ENCODE data around the gene NOTCH2. TPM values are rescaled to one million over a fixed set of nuclear protein-coding genes. Genes with fewer than 3 reads are reported as not detected.
"Not testable (repeated sequence)": the region's sequence is repeated elsewhere in the genome, so short reads cannot be mapped to it uniquely, and the experiment has no call there.

Gene NOTCH2
- total and polyA plus RNA-seq, 2 donors (not counting 1 experiment from before 2014, with no cell fraction given), result 32.1 to 184 TPM

DNA sequence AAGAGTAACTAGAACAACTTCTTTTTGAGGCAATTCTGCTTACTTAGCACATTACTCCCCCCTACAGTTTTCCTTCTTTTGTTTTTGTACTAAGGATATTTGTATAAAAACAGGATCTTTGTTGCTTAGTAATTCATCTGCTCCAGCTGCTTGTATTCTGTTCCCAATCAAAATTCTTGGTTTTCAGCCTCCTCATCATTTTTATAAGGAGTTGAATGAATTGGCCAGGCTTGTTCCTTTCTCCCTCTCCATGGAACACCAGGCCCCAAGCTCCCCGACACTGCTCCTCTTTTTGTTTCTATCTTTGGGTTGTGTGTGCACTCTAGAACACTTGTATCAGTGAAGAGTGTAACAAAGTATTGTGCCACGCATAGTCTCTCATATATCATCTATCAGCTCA, 73.5 kb downstream of the NOTCH2 start:
- ATAC-seq (ENCODE audit: low read depth); H3K9ac ChIP-seq (ENCODE audit: low read length); H3K4me1 Mint-ChIP-seq; POLR2A ChIA-PET; H3K4me3 ChIP-seq (ENCODE audit: control extremely low read depth in 1 of 5, extremely low read depth in 1 of 5, insufficient read depth in 1 of 5, low read depth in 2 of 5, low read length in 4 of 5); CTCF ChIA-PET; H3K9me3 ChIP-seq (ENCODE audit: control extremely low read depth in 1 of 3, control insufficient read depth in 2 of 3, insufficient read depth in 1 of 3, low read length in 2 of 3); DNase-seq; H3K79me2 ChIP-seq (ENCODE audit: control insufficient read depth, insufficient read depth, low read length); H3K27ac ChIP-seq (ENCODE audit: low read length in 2 of 2); H3K4me3 Mint-ChIP-seq; H3K27ac Mint-ChIP-seq; H3K9me3 Mint-ChIP-seq (ENCODE audit: insufficient read depth); H2AFZ ChIP-seq (ENCODE audit: insufficient read depth, low read depth, low read length, poor library complexity, severe bottlenecking); H4K20me1 ChIP-seq (ENCODE audit: control insufficient read depth, insufficient read depth, low read length, poor library complexity, severe bottlenecking); H3K4me1 ChIP-seq (ENCODE audit: control insufficient read depth in 2 of 2, insufficient read depth in 2 of 2, low read length in 2 of 2); H3K36me3 ChIP-seq (replicated peaks in 1 of 2; ENCODE audit: control extremely low read depth in 1 of 2, control insufficient read depth in 1 of 2, extremely low read depth in 1 of 2, insufficient read depth in 2 of 2, low read length in 1 of 2); H3K4me2 ChIP-seq (replicated peaks; ENCODE audit: low read depth, low read length, poor library complexity, severe bottlenecking); H3K27me3 Mint-ChIP-seq; H3K27me3 ChIP-seq (replicated peaks in 1 of 4; ENCODE audit: control extremely low read depth in 1 of 4, control insufficient read depth in 3 of 4, insufficient read depth in 4 of 4, low read length in 3 of 4); intact Hi-C loops (cut with micrococcal nuclease): not testable (repeated sequence)
- WGBS (ENCODE audit: insufficient coverage), result no CpG with 5 or more reads among the region's 2 CpGs

DNA sequence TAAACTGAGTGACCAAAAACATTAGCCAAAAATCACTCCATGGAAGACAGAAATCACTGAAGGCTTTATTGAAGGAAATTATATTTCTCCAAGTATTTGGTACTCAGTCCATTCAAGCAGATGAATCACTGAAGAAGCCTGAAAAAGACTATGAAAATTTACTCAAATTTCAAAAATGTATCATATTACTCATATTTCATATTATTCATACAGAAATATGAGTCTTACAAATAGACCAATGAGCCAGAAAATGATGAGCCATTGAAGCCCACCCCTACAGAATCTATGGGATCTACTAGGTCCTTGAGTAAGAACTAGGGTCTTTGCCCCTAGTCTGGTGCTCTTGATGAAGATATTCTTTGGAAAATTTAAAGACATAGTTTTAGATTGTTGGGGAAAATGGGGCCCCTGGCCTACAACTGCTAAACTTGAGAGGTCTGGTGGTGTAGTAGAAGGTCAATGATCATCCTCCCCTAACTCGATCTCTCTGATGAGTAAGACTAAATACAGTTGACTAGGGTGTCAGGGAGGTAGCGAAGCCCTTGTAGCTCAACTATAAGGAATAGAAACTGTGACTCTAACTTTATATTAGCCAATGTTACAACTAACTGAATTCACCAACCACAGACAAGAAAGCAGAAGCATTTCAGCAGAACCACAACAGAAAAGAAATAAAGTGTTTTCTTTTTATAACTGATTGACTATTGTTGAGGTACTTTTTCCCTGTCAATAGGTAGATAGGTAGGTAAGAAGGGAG, 81.0 kb downstream of the NOTCH2 start:
- peaks cover 35% of the 10 kb centered on the region for H3K79me2 ChIP-seq (ENCODE audit: control insufficient read depth, insufficient read depth, low read length)
- Mint-ChIP-seq H3K4me3 (peak overlapping the region; percentile 20), H3K27me3 (no peaks in the 10 kb centered on the region), H3K4me1 (peaks cover 26% of the 10 kb centered on the region), H3K27ac (peak overlapping the region; percentile 16), H3K9me3 (ENCODE audit: insufficient read depth) (no peaks in the 10 kb centered on the region)
- ChIA-PET POLR2A (no interaction called here), CTCF (interaction anchor here (0.6 to 1.2 kb wide), 2 partner anchors 15 to 30 kb away, joined by 3 read pairs; no protein-coding TSS in a partner anchor)
- no peak overlapping the region for H3K4me3 ChIP-seq (ENCODE audit: control extremely low read depth in 1 of 5, extremely low read depth in 1 of 5, insufficient read depth in 1 of 5, low read depth in 2 of 5, low read length in 4 of 5)
- peaks cover 30% of the 10 kb centered on the region for H4K20me1 ChIP-seq (ENCODE audit: control insufficient read depth, insufficient read depth, low read length, poor library complexity, severe bottlenecking)
- WGBS (ENCODE audit: insufficient coverage), result no CpG with 5 or more reads among the region's 2 CpGs
- peak overlapping the region; percentile 34 for H3K4me2 ChIP-seq (replicated peaks; ENCODE audit: low read depth, low read length, poor library complexity, severe bottlenecking)
- H3K27me3 ChIP-seq (replicated peaks in 1 of 4; ENCODE audit: control extremely low read depth in 1 of 4, control insufficient read depth in 3 of 4, insufficient read depth in 4 of 4, low read length in 3 of 4), result no peaks in the 10 kb centered on the region
- peaks cover 0 to 29% of the 10 kb centered on the region in 2 experiments for H3K36me3 ChIP-seq (replicated peaks in 1 of 2; ENCODE audit: control extremely low read depth in 1 of 2, control insufficient read depth in 1 of 2, extremely low read depth in 1 of 2, insufficient read depth in 2 of 2, low read length in 1 of 2)
- intact Hi-C loops (cut with micrococcal nuclease), result no loop called here
- TF ChIP-seq, protein P1, sequence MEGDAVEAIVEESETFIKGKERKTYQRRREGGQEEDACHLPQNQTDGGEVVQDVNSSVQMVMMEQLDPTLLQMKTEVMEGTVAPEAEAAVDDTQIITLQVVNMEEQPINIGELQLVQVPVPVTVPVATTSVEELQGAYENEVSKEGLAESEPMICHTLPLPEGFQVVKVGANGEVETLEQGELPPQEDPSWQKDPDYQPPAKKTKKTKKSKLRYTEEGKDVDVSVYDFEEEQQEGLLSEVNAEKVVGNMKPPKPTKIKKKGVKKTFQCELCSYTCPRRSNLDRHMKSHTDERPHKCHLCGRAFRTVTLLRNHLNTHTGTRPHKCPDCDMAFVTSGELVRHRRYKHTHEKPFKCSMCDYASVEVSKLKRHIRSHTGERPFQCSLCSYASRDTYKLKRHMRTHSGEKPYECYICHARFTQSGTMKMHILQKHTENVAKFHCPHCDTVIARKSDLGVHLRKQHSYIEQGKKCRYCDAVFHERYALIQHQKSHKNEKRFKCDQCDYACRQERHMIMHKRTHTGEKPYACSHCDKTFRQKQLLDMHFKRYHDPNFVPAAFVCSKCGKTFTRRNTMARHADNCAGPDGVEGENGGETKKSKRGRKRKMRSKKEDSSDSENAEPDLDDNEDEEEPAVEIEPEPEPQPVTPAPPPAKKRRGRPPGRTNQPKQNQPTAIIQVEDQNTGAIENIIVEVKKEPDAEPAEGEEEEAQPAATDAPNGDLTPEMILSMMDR (IDR thresholded peaks at IDR 0.05), result no peak
- TF ChIP-seq EZH2 (IDR thresholded peaks at IDR 0.05; ENCODE audit: borderline replicate concordance, insufficient read depth, low read depth, low read length, poor library complexity, severe bottlenecking), result no peak
- peak overlapping the region in 1 of 2 donors; percentile 48 for H3K27ac ChIP-seq (ENCODE audit: low read length in 2 of 2)
- ATAC-seq (ENCODE audit: low read depth) (peak; percentile 76), DNase-seq (peak; percentile 44)
- H2AFZ ChIP-seq (ENCODE audit: insufficient read depth, low read depth, low read length, poor library complexity, severe bottlenecking), result no peak overlapping the region
- peak overlapping the region; percentile 14 for H3K9ac ChIP-seq (ENCODE audit: low read length)
- no peaks in the 10 kb centered on the region for H3K9me3 ChIP-seq (ENCODE audit: control extremely low read depth in 1 of 3, control insufficient read depth in 2 of 3, insufficient read depth in 1 of 3, low read length in 2 of 3)
- H3K4me1 ChIP-seq (ENCODE audit: control insufficient read depth in 2 of 2, insufficient read depth in 2 of 2, low read length in 2 of 2), result peaks cover 17 to 19% of the 10 kb centered on the region in 2 donors
